Hematopoietic multipotent progenitor cell treated with erythropoietin and hydrocortisone succinate and interleukin-3 and kit ligand, for 6 days (in vitro differentiated cells): ENCODE measurements around the gene AOPEP.

Source experiments
- DNase-seq: peaks from one replicate; pipeline ENCODE4 v3.0.0-alpha.2; 2015

Gene AOPEP

DNA sequence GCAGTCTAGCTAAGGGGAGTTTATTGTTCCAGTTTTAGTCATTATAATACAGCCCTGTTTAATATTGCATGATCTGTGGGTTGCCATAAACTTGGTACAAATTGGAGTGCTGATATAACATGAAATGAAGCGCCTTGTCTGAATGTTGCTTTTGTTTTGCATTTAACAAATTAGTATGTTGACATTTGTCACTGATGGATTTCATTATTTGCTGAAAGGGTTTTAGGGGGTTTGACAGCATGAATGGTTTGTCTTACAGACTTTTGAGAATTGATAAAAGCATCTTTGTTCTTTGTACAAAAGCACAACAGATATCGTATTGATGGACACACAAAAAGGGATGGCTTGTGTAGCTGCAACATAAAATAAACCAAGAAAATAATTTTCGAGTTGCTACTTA is 178.3 kb downstream of the AOPEP start:
- DNase-seq, result no peak

DNA sequence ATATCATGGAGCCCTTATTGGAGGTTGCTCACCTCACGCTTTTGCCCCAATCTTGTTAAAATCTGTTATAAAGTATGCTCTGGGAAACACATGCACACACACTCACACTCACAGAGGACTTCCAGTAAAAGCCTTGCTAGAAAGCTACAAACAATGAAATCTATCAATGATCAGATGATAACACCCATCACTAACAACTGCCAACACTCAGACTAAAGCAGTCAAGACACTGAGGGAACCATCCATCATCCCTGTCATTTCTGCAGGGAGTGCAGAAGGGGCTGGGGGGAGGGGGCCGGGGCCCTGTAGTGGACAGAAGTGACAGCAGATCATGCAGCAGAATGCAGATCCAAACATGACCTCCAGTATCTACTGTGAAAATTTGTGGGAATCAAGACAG is 179.1 kb downstream of the AOPEP start:
- no peak for DNase-seq

- DNase-seq, result no peak
Observed at GRCh38 chr9:94906181-94906580, 179.7 kb downstream of the AOPEP start.

GRCh38 chr9:94906713-94907112 is 180.2 kb downstream of the AOPEP start:
- no peak for DNase-seq

GRCh38 chr9:94907264-94907936 is 180.9 kb downstream of the AOPEP start:
- no peak for DNase-seq

DNA sequence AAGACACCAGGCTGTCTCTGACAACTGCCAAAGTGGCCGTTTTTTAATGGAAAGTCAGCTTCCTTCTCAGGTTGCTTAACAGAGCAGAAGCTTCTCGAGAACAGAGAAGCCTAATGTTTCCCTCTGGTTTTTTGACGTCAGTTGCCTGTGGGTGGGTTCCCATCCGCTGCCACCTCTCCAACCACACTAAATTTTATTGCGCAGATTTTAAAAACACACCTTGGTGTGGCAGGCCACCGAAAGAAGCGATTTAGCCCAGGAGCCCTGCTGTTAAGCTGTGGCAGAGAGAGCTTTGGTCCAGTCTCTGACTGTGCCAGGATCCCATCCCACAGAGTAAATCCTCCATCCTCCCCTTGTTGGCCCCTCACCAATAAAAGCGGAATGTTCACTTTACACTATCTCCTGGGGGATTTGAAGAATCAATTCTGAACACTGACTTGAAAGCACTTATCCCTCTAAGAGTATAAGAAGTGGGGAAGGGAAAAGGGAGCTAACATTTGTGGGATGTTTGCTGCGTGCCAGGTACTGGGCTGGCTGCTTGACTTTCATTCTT is 181.6 kb downstream of the AOPEP start:
- DNase-seq, result no peak

- DNase-seq, result peak; percentile 63
Observed at GRCh38 chr9:94908583-94909249, 182.2 kb downstream of the AOPEP start.

- DNase-seq, result no peak
Observed at GRCh38 chr9:94909250-94909894, 182.9 kb downstream of the AOPEP start.

DNA sequence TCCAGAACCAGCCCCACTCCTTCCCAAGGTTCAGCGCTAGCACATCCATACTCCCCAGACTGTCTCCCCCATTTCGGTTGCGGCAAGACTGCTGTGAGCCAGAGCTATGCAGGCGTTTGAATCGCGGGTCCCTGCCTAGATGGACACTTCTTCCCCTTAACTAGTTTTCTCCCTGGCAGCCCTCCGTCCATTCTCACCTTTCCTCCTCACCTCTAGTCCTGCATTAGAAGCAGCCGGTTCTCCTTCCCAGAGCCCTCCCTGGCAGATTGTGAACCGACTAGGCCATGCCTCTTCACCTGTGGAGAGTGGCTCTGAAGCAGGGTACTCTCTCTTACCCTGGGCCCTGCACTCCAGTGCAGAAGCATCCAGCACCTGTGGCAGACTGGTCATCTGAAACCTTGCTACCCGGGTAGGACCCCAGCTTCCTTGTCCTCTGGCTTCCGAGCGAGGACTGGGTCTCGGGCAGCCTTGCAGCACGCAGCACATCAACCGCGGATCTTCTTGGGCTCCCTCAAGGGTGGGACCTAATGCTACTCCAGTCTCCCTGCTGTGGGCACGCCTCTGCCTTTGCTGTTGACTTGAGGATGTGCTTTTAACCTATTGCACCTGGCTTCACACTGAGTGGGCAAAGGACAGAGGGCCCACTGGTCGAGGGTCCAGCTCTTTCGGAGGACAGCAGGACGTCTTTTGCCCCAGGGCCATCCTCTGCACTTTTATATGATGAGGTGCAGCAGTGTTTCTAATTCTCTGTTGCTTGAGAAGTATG is 183.6 kb downstream of the AOPEP start:
- no peak for DNase-seq

DNA sequence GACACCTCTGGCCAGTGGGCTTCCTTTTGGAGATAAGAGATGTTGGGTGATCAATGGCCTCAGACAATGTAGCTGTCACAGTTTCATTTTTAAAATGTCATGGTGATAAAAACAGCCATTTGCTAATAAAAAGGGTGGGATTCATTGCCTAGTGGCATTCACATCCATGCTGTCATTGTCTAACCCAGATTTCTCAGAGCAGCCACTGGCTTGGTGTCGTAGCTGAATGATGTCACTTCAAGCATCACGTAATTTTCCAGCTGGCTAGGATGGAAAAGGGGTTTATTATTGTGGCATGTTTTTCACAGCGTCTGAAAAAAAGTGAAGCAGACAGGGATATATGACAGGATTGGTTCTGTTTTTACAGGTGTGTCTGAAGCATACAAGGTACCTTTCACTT is 184.7 kb downstream of the AOPEP start:
- DNase-seq, result no peak

DNA sequence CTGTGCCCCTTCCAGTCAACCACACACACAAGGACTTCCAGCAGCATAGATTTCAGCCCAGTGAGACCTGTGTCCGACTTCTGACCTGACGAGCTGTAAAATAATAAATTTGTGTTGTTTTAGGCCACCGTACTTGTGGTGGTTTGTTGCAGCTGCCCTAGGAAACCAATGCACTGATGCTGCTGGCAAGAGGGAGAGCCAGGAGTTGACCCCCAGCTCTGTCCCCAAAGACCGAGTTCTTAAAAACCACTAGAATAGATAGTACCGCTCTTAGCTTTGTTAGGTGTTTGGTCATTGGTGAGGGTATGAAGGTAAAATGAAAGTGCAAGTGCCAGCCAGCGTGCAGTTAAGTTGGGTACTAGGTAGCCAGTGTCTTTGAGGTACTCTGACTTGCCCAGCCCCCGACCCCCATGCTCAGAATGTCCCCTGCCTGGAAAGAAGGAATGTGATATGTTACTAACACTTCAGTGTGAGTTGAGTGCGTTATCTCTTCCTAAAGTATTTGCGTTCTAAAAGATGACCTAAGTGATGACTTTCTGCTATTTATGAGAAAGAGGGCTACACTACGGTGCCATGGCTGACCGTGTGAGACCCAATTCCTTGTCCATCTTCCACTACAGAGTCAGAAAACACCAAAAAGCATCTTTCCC is 185.6 kb downstream of the AOPEP start:
- DNase-seq, result no peak

GRCh38 chr9:94912700-94913249 is 186.3 kb downstream of the AOPEP start:
- no peak for DNase-seq

DNA sequence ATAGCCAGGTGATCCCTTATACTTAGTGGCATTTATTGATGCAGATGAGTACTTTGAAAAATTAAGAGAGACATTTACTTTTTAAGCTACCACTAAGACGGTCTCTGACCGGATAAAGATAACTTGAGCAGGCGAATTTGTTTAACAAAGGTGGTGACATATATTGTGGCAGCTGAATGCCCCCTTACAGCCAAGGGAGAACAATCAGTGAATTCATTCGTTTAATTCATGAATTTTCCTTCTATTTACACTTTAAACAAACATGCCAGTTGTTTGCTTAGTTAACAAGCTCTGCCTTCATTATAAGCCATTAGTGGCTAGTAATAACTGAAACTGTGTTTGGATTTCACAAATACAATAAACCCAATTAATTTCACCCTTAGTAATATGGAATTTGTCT is 187.1 kb downstream of the AOPEP start:
- no peak for DNase-seq

DNA sequence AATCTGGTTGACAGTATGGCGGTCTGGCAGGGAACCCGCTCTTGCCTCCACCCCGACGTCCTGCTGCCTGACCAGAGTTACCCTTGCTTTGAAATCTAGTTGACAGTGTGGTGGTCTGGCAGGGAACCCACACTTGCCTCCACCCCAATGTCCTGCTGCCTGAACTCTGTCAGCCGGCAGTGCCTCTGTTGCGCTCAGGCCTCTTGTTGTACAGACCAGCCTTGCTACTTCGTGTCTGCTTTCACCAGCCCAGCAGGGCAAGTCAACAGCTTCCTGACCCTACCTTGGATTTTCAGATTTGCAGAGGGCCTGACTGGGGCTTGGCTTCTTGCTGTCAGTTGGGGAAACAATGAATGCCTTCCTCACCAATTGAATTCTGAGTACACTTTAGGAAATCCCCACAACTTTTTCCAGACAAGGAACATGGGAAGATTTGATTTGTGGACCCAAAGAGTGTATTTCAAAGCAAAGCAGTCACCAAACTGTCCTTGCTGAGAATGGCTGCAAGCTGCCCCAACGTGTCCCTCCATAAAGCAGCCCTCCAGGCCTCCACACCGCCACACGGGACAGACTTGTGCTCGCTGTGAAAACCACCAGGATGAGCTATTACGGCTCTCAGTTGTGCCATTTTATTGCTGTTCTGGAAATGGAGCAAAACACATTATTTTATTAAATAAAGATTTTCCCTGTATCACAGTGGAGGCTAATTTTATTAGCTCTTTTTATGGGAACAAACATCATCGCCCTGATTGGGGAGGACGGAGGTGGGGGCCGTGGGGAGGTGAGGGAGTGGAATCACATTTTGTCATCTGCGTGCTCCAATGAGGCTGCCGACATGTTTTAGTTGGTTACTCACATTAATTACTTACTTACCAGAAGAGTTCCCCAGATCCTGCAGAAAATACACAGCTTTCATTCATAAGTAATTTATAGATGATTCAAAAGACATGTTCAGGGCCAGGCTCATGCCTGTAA is 189.3 kb downstream of the AOPEP start:
- DNase-seq, result no peak

DNA sequence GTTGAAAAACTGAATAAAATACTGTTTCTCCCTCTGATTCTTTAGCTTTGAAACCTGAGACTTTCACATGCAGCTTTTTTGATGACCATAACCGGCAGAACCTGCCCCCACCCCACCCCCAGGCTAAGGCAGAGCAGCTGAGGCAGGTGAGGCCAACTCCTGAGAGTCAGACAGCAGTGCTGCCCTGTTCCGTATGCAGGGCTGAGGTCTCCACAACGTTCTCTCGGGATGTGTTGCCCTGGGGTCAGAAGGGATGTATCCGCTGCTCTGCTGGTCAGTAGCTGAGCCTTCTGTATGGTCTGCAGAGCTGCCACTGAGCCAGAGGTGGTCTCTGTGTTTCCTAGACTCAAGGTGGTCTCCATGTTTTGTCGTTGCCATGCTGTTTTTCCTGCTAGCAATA is 190.5 kb downstream of the AOPEP start:
- DNase-seq, result no peak

GRCh38 chr9:94918038-94918753 is 191.7 kb downstream of the AOPEP start:
- peak; percentile 27 for DNase-seq

- no peak for DNase-seq
Observed at GRCh38 chr9:94919376-94920098, 193.0 kb downstream of the AOPEP start.

DNA sequence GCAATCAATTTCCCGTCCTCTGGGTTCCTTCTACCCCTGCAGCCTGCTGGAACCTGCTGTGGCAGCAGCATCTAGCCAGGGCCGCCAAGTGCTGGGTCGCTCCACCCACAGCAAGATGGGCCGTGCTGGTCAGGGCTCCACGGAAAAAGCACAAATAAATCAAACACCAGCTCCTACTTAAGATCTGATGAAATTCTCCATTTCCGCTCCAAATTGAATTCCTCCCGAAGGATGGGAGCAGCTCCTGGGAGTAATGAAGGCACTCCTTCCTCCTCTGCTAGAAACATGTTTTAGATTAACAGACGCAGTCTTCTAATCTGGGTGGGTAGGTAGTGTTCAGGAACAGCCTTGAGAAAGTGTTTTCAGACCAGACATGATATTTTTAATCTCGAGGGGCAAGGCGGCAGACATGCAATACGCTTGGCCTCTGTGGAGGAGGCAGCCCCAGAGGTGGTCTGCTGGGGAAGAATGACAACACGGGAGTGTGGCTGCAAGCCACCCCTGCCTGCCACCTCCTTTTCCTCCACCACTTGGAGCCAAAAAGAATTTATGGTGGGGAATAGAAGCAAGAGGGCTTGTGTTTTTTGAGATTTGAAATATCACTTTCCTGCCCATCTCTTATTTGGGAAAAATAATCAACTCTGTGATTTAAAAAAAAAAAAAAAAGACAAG is 194.1 kb downstream of the AOPEP start:
- no peak for DNase-seq

GRCh38 chr9:94921092-94921471 is 194.6 kb downstream of the AOPEP start:
- no peak for DNase-seq
